Neuron (in vitro differentiated cells): ENCODE data around the gene ARHGAP27.

Source experiments
- H2AFZ ChIP-seq: one replicate; pipeline ENCODE4 v1.6.1; 2013; ENCODE audit warnings: low read depth, mild to moderate bottlenecking, inconsistent platforms, low read length, moderate library complexity
- H3K27me3 ChIP-seq: one replicate; pipeline ENCODE4 v1.6.1; 2013; ENCODE audit warnings: low read length; ENCODE audit not compliant: insufficient read depth
- H3K36me3 ChIP-seq: one replicate; pipeline ENCODE4 v1.6.1; 2013; ENCODE audit warnings: low read length; ENCODE audit not compliant: insufficient read depth
- H3K4me1 ChIP-seq: one replicate; pipeline ENCODE4 v1.6.1; 2013; ENCODE audit warnings: low read length; ENCODE audit not compliant: insufficient read depth
- H3K4me3 ChIP-seq: 2 replicates; pipeline ENCODE4 v1.5.1; 2013; ENCODE audit warnings: mild to moderate bottlenecking, low read length, moderate library complexity
- H3K9me3 ChIP-seq: one replicate; pipeline ENCODE4 v1.6.1; 2013; ENCODE audit warnings: low read length

ARHGAP27 gene

DNA sequence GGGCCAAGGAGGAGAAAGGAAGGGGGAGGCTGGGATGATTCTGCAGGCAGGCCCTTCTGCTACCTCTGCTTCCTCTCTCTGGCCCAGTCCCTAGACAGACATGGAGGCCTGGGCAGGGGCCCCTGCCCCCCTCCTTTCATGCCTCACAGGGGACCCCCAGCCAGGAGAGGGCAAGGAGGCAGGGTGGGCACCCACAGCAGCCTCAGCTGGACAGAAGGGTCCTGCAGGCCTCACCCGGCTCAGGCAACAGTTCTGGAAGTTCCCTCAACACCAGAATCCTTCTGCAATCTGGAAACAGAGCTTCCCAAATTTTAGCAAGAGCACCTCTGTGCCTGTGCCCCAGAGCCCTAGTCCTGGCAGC, 8.7 kb downstream of the ARHGAP27 start:
- Histone ChIP-seq H3K4me1 (peaks cover 12% of the 10 kb centered on the region), H3K27me3 (peaks cover 24% of the 10 kb centered on the region), H3K4me3 (no peak overlapping the region)

DNA sequence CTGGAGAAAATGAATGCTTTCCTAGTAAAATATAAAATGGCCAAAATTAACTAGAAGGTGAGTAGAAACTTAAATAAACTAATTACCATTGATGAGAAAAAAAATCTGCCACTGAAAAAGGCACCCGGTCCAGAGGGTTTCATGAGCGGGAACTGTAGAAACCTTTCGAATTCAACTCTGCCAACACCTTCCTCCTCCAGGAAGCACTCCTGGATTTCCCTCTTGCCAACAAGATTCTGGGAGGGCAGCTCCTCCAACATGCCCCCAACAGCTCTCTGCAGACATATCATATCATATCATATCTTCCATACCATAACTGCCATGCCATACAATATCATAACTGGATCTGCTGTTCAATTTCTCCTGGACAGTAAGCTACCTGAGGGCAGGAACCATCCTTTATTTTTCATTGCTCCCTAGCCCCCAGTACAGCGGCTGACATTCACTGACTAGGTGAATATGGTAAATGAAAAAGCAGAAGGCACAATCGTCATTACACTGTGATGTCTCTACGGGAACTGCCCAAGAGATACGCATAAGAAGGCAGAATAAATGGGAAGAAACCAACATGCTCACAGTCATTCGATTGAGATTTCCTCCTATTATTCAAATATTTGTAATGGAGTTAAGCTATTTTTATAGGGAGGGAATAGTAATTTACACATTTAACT, 9.2 kb downstream of the ARHGAP27 start:
- H3K27me3 ChIP-seq: peaks cover 19% of the 10 kb centered on the region
- no peak overlapping the region for H3K4me3 ChIP-seq
- no peaks in the 10 kb centered on the region for H3K36me3 ChIP-seq
- peaks cover 7% of the 10 kb centered on the region for H3K4me1 ChIP-seq
- no peaks in the 10 kb centered on the region for H3K9me3 ChIP-seq
- no peak overlapping the region for H2AFZ ChIP-seq

More for the DNA sequence above, 8.7 kb downstream of the ARHGAP27 start:
- Histone ChIP-seq H2AFZ (no peak overlapping the region), H3K36me3 (no peaks in the 10 kb centered on the region), H3K9me3 (no peaks in the 10 kb centered on the region)

GRCh38 chr17:45414990-45415881, 17.4 kb downstream of the ARHGAP27 start:
- no peak overlapping the region for H2AFZ ChIP-seq
- no peaks in the 10 kb centered on the region for H3K36me3 ChIP-seq
- H3K4me3 ChIP-seq: no peak overlapping the region
- H3K27me3 ChIP-seq: no peaks in the 10 kb centered on the region
- H3K4me1 ChIP-seq: no peaks in the 10 kb centered on the region
- no peaks in the 10 kb centered on the region for H3K9me3 ChIP-seq

DNA sequence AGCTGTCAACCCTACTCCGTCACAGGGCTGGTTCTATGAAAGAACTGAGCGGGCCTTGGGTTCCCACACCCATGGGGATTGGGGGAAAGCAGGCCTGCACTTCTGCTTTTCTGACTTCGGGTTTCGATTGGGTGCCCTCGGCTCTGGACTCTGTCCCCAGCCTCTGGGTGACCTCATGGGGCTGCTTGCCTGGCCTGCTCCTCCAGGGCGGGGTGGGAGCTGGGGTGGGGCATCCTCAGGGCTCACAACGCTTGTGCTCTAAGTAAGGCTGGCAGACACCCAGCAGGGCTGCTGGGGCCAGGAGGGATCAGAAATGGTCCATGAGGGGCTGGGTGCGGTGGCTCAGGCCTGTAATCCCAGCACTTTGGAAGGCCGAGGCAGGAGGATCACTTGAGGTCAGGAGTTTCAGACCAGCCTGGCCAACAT, 19.2 kb downstream of the ARHGAP27 start:
- Histone ChIP-seq H2AFZ (no peak overlapping the region), H3K4me3 (no peak overlapping the region), H3K27me3 (no peaks in the 10 kb centered on the region), H3K4me1 (no peaks in the 10 kb centered on the region), H3K36me3 (no peaks in the 10 kb centered on the region), H3K9me3 (no peaks in the 10 kb centered on the region)

DNA sequence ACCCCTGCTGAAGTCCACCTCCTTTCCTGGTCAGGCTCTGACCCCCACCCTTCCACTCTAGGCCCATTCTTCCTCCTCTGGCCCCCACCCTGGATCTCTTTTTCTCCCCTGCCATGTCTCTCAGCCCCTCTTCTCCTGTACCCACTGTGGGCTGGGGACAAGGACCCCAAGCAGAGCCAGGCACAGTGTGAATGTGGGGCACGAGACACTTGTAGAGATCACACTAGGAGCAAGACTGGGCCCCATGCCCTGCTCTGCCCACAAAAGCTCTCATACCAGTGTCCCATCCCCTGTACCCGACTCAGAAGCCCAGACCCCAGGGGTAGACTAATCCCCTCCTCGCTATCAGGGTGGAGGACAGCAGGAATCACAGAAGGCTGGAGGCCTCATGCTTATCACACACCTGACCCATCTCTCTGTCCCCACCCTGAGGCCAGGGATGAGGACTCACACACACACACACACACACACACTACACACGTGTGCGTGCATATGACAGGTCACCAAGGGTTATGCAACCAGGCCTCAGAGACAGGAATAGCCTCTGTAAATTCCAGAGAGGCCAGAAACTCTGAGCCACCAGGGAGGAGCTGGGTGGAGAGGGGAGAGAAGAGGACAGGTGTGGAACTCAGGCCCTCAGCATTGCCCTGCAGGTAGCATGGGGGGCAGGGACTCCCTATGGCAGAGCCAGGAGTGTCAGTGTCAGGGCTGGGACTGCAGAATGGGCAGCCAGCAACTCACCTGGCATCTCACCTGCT, 21.1 kb downstream of the ARHGAP27 start:
- Histone ChIP-seq H3K36me3 (no peaks in the 10 kb centered on the region), H3K4me3 (no peak overlapping the region)

GRCh38 chr17:45410144-45411091, 22.3 kb downstream of the ARHGAP27 start:
- H3K36me3 ChIP-seq: no peaks in the 10 kb centered on the region
- no peak overlapping the region for H2AFZ ChIP-seq
- H3K4me1 ChIP-seq: no peaks in the 10 kb centered on the region
- no peaks in the 10 kb centered on the region for H3K9me3 ChIP-seq
- H3K27me3 ChIP-seq: no peaks in the 10 kb centered on the region
- no peak overlapping the region for H3K4me3 ChIP-seq

More for the DNA sequence above, 21.1 kb downstream of the ARHGAP27 start:
- Histone ChIP-seq H3K4me1 (no peaks in the 10 kb centered on the region), H3K9me3 (no peaks in the 10 kb centered on the region), H2AFZ (no peak overlapping the region), H3K27me3 (no peaks in the 10 kb centered on the region)

DNA sequence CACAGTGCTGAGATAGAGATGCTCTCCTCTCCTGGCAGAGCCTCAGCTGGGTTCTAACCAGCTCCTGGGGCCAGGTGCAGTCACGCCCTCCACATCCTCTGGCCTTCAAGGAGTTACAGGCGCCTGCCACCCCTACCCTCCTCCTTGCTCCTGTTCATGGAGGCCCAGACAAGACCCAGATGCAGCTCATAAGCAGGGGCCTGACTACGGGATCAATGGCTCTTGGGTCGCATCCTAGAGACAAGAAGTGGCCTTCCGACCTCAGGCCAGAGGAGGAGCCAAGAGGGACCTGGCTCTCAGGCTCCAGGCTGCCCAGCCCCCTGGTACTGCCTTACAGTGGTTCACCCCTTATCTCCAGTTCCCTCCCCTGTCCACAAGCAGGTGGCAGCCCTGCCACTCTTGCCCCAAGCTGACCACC, 23.0 kb downstream of the ARHGAP27 start:
- Histone ChIP-seq H3K4me1 (no peaks in the 10 kb centered on the region), H3K9me3 (no peaks in the 10 kb centered on the region), H3K36me3 (no peaks in the 10 kb centered on the region), H3K27me3 (no peaks in the 10 kb centered on the region), H3K4me3 (no peak overlapping the region), H2AFZ (no peak overlapping the region)

GRCh38 chr17:45408611-45409421, 23.9 kb downstream of the ARHGAP27 start:
- no peaks in the 10 kb centered on the region for H3K4me1 ChIP-seq
- H3K9me3 ChIP-seq: no peaks in the 10 kb centered on the region

GRCh38 chr17:45406107-45406506, 26.6 kb downstream of the ARHGAP27 start:
- Histone ChIP-seq H3K27me3 (no peaks in the 10 kb centered on the region), H3K4me1 (no peaks in the 10 kb centered on the region), H3K36me3 (no peaks in the 10 kb centered on the region), H3K4me3 (no peak overlapping the region), H2AFZ (no peak overlapping the region), H3K9me3 (no peaks in the 10 kb centered on the region)

More at GRCh38 chr17:45408611-45409421, 23.9 kb downstream of the ARHGAP27 start:
- Histone ChIP-seq H3K4me3 (no peak overlapping the region), H3K27me3 (no peaks in the 10 kb centered on the region), H3K36me3 (no peaks in the 10 kb centered on the region), H2AFZ (no peak overlapping the region)

GRCh38 chr17:45405250-45406086, 27.2 kb downstream of the ARHGAP27 start:
- H3K36me3 ChIP-seq: no peaks in the 10 kb centered on the region
- no peaks in the 10 kb centered on the region for H3K27me3 ChIP-seq
- no peak overlapping the region for H2AFZ ChIP-seq
- no peak overlapping the region for H3K4me3 ChIP-seq
- H3K4me1 ChIP-seq: no peaks in the 10 kb centered on the region
- H3K9me3 ChIP-seq: no peaks in the 10 kb centered on the region

DNA sequence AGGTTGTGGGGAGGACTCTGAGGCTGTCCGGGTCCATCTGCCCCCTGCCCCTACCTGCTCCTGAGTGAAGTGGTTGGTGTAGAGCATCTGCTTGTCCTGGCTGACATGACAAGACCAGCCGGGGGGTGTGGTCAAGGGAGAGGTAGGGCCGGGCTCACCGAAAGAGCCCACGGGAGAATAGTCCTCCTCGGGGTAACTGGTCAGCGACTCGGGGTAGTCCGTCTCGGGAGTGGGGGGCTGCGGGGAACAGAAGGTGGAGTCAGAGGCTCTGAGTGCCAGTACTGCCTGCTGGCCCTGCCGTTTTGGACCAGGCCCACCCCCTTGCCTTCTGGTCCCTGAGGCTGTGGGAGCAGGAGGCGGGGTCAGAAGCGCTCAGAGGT, 27.8 kb downstream of the ARHGAP27 start:
- no peak overlapping the region for H2AFZ ChIP-seq
- H3K9me3 ChIP-seq: no peaks in the 10 kb centered on the region
- no peak overlapping the region for H3K4me3 ChIP-seq
- H3K27me3 ChIP-seq: no peaks in the 10 kb centered on the region
- H3K36me3 ChIP-seq: no peaks in the 10 kb centered on the region
- no peaks in the 10 kb centered on the region for H3K4me1 ChIP-seq
